Gastroesophageal sphincter (tissue), 4 donors: Measurements from ENCODE around the gene ELMO1. TPM values are rescaled to one million over a fixed set of nuclear protein-coding genes. Genes with fewer than 3 reads are reported as not detected.

Experiments used
- ATAC-seq: fragments of 150-250 bp; one replicate; pipeline ENCODE4 v1.9.1; 2016; ENCODE audit warnings: mild to moderate bottlenecking, moderate library complexity
- H3K27ac ChIP-seq, 4 donors: fragments of 200-600 bp; sonication (generic) in 3 of 4; 1 replicate in 3 of 4; 2 replicates in 1 of 4; pipeline ENCODE4 v1.5.1; 2016 to 2019
- H3K27me3 ChIP-seq: fragments of 200-600 bp; sonication (generic); one replicate; pipeline ENCODE4 v1.5.1; 2019
- H3K36me3 ChIP-seq, 2 donors: fragments of 200-600 bp; sonication (generic); one replicate each; pipeline ENCODE4 v1.5.1; 2019; ENCODE audit warnings: control low read depth in 1 of 2
- H3K4me1 ChIP-seq, 3 donors: fragments of 200-600 bp; sonication (generic); 1 replicate in 2 of 3; 2 replicates in 1 of 3; pipeline ENCODE4 v1.5.1; 2016 to 2019; ENCODE audit warnings: control low read depth in 2 of 3
- H3K4me3 ChIP-seq, 2 donors: fragments of 200-600 bp; sonication (generic); one replicate each; pipeline ENCODE4 v1.5.1; 2019; ENCODE audit warnings: mild to moderate bottlenecking in 1 of 2, moderate library complexity in 1 of 2
- H3K9me3 ChIP-seq, 3 donors: fragments of 200-600 bp; sonication (generic); one replicate each; pipeline ENCODE4 v1.5.1; 2017 to 2019; ENCODE audit warnings: control low read depth in 2 of 3
- EP300 ChIP-seq: sonication (generic); formaldehyde crosslinking; IDR thresholded peaks from one replicate; pipeline ENCODE4 v1.6.1; 2017; ENCODE audit warnings: antibody characterized with exemption, mild to moderate bottlenecking
- POLR2A ChIP-seq, 2 donors: fragments of 450-650 bp; IDR thresholded peaks; one replicate each; pipeline ENCODE4 v1.6.1; 2017; ENCODE audit warnings: antibody characterized with exemption in 2 of 2, mild to moderate bottlenecking in 2 of 2, moderate library complexity in 1 of 2
- POLR2AphosphoS5 ChIP-seq: sonication (generic); formaldehyde crosslinking; IDR thresholded peaks from one replicate; pipeline ENCODE4 v1.6.1; 2017; ENCODE audit warnings: antibody characterized with exemption
- WGBS, 2 donors: methylation state at CpG; one replicate each; pipeline ENCODE4 v1.1.5; 2018; ENCODE audit warnings: low coverage in 1 of 2; 5-methylcytosine and 5-hydroxymethylcytosine counted together
- total RNA-seq, 4 donors: library from RNA; depleted of rRNA; stranded (reverse); fragments of >200 nt; gene quantifications; one replicate each; pipeline ENCODE4 v1.1.0, GENCODE V29; 2016
- TF ChIP-seq, protein P1 (sequence below), 4 experiments: fragments of 200-600 bp in 2 of 4; fragments of 450-650 bp in 2 of 4; sonication (generic) in 1 of 4; IDR thresholded peaks; one replicate each; pipeline ENCODE4 v1.5.1; 2017 to 2019; ENCODE audit warnings: antibody characterized with exemption in 4 of 4, mild to moderate bottlenecking in 2 of 4, moderate library complexity in 2 of 4

Gene ELMO1
- total RNA-seq, 4 donors from 2014 or later = 22.1 to 54.0 (median 42.7) TPM

DNA sequence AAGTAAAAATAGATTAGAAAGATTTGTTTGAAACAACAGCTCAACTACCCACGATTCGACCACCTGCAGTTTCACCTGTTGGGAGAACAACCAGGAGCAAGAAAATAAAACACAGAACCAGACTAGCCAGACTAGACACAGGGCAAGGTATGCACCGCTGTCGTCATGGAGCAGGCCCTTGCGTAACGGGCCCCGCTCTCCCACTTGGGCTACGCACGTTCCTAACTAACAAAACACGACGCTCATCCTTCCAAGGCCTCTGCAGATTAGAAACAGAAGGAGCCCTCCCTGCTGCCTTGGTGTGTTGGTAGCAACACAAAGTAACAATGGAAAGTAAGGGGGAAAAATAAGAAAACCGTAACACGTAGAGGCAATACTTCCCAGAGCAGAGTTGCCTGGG is 45.1 kb upstream of the ELMO1 start:
- Histone ChIP-seq H3K36me3 (no peaks in the 10 kb centered on the region), H3K27me3 (no peaks in the 10 kb centered on the region), H3K9me3 (no peaks in the 10 kb centered on the region), H3K4me1 (no peaks in the 10 kb centered on the region), H3K4me3 (no peak overlapping the region), H3K27ac (no peak overlapping the region)
- TF ChIP-seq POLR2AphosphoS5 (no peak), EP300 (no peak), POLR2A (IDR thresholded peaks at IDR 0.05) (no peak)
- TF ChIP-seq, protein P1, sequence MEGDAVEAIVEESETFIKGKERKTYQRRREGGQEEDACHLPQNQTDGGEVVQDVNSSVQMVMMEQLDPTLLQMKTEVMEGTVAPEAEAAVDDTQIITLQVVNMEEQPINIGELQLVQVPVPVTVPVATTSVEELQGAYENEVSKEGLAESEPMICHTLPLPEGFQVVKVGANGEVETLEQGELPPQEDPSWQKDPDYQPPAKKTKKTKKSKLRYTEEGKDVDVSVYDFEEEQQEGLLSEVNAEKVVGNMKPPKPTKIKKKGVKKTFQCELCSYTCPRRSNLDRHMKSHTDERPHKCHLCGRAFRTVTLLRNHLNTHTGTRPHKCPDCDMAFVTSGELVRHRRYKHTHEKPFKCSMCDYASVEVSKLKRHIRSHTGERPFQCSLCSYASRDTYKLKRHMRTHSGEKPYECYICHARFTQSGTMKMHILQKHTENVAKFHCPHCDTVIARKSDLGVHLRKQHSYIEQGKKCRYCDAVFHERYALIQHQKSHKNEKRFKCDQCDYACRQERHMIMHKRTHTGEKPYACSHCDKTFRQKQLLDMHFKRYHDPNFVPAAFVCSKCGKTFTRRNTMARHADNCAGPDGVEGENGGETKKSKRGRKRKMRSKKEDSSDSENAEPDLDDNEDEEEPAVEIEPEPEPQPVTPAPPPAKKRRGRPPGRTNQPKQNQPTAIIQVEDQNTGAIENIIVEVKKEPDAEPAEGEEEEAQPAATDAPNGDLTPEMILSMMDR (IDR thresholded peaks at IDR 0.05) = no peak
- ATAC-seq = no peak
- 94 to 97% methylated on average over 6 to 11 of the region's 13 CpGs for WGBS, 2 donors

DNA sequence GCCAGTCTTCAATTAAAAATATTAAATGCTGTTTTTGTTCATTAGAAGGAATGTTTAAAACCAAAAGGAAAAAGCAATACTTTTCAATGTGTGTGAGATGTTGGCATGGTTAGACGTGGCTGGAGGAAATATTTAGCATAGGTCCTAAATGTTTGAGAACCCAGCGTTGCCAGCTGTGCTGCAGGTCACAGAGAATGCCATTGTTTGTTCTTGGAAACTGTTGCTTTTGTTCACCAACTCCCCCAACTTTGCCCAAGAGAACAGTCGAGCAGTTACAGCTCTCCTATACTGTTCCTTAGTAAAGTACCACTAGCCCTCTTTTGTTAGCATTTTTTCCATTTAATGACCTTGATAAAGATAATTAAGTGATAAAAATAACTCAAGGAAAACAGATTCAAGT is 44.5 kb upstream of the ELMO1 start:
- TF ChIP-seq POLR2AphosphoS5 (no peak), EP300 (no peak), POLR2A (IDR thresholded peaks at IDR 0.05) (no peak)
- TF ChIP-seq, protein P1 (IDR thresholded peaks at IDR 0.05) = no peak
- no peak overlapping the region for H3K27ac ChIP-seq
- no peaks in the 10 kb centered on the region for H3K9me3 ChIP-seq
- 48 to 59% methylated on average over 3 of the region's 3 CpGs for WGBS, 2 donors
- no peaks in the 10 kb centered on the region for H3K27me3 ChIP-seq
- no peak overlapping the region for H3K4me3 ChIP-seq
- ATAC-seq = no peak
- no peaks in the 10 kb centered on the region for H3K4me1 ChIP-seq
- H3K36me3 ChIP-seq = no peaks in the 10 kb centered on the region

GRCh38 chr7:37491919-37492694 is 43.4 kb upstream of the ELMO1 start:
- Histone ChIP-seq H3K27ac (no peak overlapping the region), H3K36me3 (no peaks in the 10 kb centered on the region), H3K4me1 (no peaks in the 10 kb centered on the region), H3K4me3 (no peak overlapping the region), H3K27me3 (no peaks in the 10 kb centered on the region), H3K9me3 (no peaks in the 10 kb centered on the region)
- ATAC-seq = no peak
- no peak for TF ChIP-seq POLR2A (IDR thresholded peaks at IDR 0.05)
- no peak for TF ChIP-seq EP300
- TF ChIP-seq, protein P1 (IDR thresholded peaks at IDR 0.05) = no peak
- TF ChIP-seq POLR2AphosphoS5 = no peak
- 67 to 93% methylated on average over 12 to 15 of the region's 36 CpGs for WGBS, 2 donors

DNA sequence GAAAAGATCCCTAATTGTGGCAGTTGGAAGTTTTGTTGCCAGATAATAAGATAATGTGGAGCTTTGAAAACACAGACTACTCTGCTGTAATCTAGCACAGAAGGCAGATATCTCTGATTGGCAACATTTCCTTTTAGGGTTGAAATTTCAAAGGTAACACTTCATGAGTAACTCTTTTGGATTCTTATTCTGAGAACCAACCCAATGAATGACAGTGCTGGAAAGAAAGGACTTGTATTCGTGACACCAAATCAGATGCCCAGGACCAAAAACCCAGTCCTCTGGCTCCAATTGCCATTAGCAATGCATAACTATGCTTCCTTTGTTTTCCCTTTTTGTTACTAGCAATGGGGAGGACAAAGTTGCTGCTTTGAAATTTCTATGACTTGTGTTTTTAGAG is 41.0 kb upstream of the ELMO1 start:
- Histone ChIP-seq H3K9me3 (no peaks in the 10 kb centered on the region), H3K27ac (no peak overlapping the region), H3K4me1 (no peaks in the 10 kb centered on the region), H3K27me3 (no peaks in the 10 kb centered on the region), H3K36me3 (no peaks in the 10 kb centered on the region), H3K4me3 (no peak overlapping the region)
- WGBS, 2 donors = 73 to 91% methylated on average over 1 of the region's 1 CpG
- TF ChIP-seq POLR2AphosphoS5 (no peak), EP300 (no peak), POLR2A (IDR thresholded peaks at IDR 0.05) (no peak)
- TF ChIP-seq, protein P1 (IDR thresholded peaks at IDR 0.05) = no peak
- ATAC-seq = no peak

DNA sequence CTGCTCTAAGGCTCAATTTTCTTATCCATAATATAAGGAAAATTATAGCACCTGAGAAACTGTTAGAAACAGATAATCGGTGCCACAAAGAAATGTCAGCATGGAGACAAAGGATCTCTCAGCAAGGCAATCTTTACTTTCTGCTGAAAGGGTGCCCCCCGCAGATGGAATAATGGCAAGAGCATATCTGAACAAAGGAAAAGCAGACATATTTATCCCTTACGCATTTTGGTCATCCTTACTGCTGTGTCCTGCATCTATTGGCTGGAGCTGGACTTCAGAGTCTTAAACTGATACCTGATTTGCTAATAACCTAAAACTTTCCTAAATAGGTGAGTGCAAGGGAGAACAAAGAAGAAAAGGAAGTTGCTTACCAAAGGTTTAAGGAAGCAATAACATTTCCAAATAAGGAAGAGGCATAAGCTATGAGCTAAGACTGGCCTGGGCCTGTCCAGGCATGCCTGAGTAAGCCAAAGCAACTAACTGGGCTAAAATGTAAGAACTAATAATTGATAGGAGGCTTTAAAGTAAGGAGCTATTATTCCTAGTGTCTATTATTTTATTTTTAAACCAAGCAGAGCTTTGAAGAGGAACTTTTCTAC is 39.6 kb upstream of the ELMO1 start:
- Histone ChIP-seq H3K4me3 (no peak overlapping the region), H3K27me3 (no peaks in the 10 kb centered on the region), H3K4me1 (no peaks in the 10 kb centered on the region), H3K27ac (no peak overlapping the region), H3K36me3 (no peaks in the 10 kb centered on the region), H3K9me3 (no peaks in the 10 kb centered on the region)
- no peak for TF ChIP-seq POLR2A (IDR thresholded peaks at IDR 0.05)
- TF ChIP-seq, protein P1 (IDR thresholded peaks at IDR 0.05) = no peak
- no peak for TF ChIP-seq POLR2AphosphoS5
- TF ChIP-seq EP300 = no peak
- ATAC-seq = no peak
- WGBS, 2 donors = 96 to 100% methylated on average over 3 of the region's 3 CpGs
